Inflammatory macrophage (primary cell): ENCODE data around the gene DACH1.

Experiments used
- DNase-seq, 2 donors: peaks; one replicate each; pipeline ENCODE4 v3.0.0-alpha.2; 2020 to 2022

DACH1 gene

GRCh38 chr13:71577127-71577526 lies 289.9 kb downstream of the DACH1 start:
- no peak for DNase-seq

GRCh38 chr13:71576571-71576970 lies 290.4 kb downstream of the DACH1 start:
- DNase-seq: no peak

- DNase-seq: no peak
Observed at GRCh38 chr13:71546881-71547280, 320.1 kb downstream of the DACH1 start.

- no peak for DNase-seq
Observed at GRCh38 chr13:71540098-71540497, 326.9 kb downstream of the DACH1 start.

DNA sequence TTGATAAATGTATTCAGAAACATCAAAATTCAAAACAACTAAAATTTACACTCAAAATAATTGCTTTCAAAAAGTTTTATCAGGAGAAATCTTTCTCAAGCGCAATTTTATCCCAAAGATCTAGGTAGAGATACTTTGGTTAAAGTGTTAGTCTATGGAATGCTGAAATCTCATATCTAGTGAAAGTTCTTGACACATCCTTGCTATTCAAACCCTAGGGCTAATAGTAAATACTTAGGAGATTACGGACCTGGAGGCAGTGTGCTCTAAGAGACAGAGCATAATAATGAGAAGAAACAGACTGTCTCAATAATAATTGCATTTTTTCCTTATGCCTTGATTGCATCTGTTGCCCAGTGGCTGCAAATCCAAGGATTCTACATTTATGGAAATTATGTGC lies 330.8 kb downstream of the DACH1 start:
- no peak for DNase-seq

DNA sequence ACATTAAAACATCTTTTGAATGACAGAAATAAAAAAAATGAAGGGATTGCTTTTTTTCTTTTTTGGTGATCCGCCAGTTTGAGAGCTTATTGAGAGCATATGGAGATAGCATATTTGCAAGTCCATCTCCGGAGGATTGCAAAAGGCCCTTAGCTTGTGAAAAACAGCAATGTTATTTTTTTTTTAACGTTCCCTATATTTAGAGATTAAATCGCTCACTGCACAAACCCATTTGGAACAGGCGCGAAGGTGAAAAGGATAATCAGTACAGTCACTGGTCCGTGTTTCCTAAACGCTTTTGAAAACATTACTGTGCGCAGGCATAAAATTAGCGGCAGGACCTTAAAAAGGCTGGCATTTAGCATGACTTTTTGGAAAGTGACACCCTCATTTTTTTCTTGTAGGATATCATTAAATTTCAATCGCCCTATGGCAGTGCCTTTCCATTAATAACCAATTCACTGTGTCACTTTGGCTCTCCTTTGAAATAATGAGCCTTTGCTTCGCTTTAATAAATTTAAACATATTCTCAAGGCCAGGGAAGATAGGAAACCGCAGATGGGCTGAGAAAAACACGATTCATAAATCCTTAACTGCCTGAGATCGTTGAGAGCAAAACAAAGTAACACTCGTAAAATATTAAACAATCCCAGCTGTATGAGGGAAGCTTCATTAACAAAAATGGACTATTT lies 342.2 kb downstream of the DACH1 start:
- DNase-seq: no peak

DNA sequence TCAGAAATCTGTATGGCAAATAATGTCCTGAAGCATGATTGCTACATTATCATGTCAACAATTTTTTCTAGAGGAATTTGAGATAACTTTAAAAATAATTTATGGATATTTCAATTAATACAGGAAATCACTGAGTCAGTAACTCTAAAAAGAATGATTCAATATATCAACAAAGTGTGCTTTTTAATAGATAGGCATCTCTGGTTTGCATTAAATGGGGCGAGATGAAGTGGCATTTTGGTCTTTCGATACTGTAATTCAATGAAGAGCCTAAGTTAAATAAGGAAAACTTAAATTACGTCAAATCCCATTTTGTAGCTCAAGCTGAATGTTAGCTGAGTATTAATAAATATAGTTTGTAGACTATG lies 342.8 kb downstream of the DACH1 start:
- DNase-seq: no peak

GRCh38 chr13:71522941-71523526 lies 344.0 kb downstream of the DACH1 start:
- DNase-seq: no peak

DNA sequence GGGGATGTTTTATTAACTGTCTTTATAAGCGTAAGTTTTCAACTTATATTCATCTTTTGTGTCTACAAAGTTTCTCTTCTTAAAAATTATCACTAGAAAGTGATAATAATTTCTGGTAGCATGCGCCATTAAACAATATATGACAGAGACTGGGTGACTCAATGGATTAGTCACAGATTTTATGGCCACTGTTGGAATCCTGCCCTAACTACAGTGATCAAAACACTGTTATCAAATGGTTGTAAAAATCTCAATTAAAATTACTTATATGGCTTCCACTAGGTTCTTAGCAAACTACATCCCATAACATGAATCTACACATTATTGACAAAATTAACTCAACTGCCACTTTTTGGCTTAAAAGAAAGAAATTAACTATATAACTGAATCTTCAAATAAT lies 350.0 kb downstream of the DACH1 start:
- no peak for DNase-seq

DNA sequence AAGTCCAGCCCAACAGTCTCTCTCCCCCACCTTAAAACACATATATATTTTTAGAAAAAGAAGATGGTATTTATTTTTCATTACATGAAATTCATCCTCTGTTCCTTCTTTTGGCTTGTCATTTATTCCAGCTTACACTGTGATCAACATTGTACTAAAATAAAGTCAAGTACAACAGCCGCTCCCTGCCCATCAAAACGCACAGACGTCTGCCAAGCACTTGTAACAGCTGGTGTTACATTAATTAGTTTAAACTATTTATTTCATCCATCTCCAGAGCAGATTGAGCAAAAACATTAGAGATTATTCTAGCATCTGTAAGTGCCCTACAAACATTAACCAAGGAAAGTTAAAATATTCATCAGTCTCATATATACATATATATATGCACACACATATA lies 350.5 kb downstream of the DACH1 start:
- DNase-seq: no peak

DNA sequence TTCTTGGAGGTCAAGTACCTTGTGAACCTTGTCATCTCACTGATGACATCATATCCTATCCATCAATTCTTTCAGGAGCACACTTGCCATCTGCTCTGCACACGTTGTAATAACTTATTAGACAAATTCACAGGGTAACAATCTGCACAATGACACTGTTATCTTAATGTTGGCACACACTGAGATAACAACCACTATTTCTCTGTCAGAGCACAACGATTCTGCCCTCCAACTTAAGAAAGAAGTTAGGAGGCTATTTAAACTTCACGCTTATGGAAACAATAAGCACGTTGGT lies 351.3 kb downstream of the DACH1 start:
- DNase-seq: no peak

DNA sequence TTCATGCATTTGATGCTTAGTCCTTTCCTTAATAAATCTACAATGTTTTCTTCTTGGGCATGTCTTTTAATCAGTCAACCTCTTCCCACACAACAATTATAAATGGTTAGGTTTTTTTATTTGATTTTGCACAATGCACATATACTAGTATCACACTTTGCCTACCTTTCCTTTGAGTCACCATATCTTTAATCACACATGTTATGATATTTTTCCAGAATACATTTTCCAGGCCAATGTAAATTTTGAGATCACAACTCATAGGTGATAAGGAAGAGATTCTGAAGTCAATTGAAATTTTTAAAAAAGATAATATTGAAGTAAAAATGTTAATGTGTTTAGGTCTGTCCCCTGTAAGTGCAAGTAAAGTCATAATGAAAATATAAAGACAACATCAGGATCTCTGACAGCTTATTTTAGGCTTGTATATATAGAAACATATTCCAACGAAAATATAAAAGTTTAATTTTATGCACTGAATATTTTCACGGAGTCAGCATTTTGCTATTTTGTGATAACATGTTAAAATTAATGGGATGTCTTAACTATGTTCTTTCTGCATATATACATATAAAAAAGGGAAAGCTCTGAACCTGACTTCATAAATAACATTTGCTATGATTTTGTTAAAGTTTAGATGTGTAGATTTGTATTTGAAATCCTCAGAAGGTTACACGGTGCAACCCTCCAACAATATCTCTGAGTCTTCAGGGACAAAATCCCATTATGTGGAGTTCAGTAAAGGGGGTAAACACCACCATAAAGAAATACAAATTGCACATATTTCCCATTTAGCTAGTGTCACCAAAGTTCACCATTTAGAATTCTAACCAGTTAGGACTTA lies 351.9 kb downstream of the DACH1 start:
- no peak for DNase-seq

GRCh38 chr13:71513411-71514033 lies 353.5 kb downstream of the DACH1 start:
- DNase-seq: no peak

DNA sequence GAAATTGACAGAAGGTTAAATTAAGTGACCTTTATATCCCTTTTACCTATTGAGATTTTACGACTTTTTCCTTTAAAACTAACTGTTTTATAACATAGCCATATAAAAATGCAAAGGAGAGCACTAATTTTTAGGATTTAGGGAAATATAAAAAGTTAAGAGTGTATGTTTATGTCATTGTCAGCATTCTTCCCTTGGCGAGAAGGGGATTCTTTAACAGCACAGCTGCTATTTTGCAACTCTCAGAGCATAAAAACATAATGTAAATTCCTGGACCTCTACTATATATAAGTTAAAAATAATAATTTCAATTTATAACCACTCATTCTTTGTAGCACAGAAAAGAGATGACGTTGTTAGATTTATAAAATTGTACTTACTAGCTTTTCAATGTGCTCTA lies 363.2 kb downstream of the DACH1 start:
- DNase-seq: no peak

DNA sequence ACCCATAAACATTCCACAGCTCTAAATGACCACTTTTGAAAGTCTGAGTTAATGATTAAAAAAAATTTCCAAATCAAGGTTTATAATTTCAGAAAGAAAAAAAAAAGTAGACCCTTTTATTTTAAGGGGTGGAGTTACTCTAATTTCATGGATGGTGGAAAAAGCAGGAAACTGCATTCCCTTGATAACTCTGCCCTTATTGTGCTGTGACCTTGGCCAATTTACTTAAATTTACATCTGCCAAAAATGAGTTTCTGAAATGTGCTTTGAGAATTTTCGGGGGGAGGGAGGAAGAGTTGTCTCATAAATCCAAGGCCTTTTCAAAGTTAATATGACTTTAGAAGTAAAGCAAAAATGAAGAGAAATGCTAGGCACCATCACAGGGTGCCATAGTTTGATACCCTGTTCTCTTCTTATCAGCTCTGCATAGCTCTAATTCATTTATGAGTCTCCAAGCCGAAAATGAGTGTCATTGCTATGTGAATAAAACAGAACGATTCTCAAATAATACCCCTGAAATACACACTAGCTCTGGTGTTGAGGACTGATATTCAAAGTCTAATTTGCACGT lies 367.0 kb downstream of the DACH1 start:
- no peak for DNase-seq

DNA sequence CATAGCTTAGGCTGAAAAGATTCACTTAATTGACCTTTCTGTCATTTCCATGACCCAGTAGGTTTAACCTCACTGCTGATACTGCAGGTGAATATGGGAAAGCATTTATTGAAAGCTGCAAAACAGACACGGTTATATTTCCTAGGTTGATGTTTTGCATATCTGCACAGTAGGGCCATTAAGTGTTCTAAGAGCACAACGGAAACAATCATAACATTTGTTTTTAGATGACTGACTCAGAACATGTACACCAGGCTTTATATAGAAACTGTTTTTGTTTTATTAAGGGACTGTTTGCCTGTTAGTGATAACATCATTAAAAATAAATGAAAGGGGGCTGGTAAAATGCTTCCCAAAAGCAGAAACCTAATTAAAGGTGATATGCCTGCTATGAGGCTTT lies 367.8 kb downstream of the DACH1 start:
- DNase-seq: no peak

DNA sequence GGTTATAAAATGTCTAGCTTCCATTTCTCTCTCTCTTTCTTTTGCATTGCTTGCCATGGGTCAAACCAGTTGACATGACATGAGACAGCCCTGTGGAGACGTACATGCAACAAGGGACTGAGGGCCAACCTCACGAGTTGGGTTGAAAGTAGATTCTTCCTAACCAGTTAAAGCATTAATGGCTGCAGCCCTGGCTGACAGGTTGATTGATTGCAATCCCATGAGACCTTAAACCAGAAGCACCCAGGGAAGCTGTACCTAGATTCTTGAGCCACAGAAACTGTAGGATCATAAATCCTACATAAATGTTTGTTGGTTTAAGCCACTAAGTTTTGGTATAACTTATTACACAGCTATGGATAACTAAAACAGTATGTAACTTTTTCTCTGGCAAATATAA lies 373.8 kb downstream of the DACH1 start:
- DNase-seq: no peak

GRCh38 chr13:71492346-71492871 lies 374.6 kb downstream of the DACH1 start:
- DNase-seq: no peak

- DNase-seq: no peak
Observed at GRCh38 chr13:71491010-71491409, 376.0 kb downstream of the DACH1 start.

GRCh38 chr13:71489041-71489440 lies 378.0 kb downstream of the DACH1 start:
- no peak for DNase-seq

DNA sequence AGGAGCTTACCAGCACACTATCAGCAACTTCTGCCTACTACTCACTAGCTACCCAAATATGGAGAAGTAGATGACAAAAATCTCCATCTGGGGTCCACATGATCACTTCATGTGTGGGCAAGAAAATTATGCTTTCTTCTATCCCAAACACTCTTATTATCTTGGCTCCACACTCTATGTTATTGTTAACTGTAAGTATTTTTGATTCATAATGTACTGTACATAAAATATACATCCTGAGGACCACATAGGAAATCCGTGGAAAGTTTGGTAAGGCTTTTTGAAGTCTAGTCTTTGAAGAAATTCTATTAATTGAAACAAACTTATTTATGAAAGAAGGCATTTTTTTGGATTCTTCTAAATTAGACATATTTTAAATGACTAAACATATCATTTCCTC lies 378.8 kb downstream of the DACH1 start:
- no peak for DNase-seq

DNA sequence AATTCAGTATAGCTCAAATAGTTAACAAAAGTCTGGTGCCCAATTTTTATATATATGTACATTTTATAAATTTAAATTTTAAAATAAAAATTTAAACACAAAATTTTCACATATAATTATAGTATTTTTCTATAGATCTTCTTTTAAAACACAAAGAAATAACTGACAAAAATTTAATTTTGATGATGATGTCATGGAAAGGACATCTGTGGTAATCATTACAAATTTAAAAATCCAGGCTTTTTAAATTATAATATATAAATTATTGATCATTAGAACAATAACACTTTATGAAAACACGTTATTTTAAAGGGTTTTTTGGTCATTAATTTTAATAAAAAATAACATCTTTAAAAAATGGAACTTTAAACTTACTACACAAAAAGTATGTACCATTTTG lies 381.1 kb downstream of the DACH1 start:
- DNase-seq: no peak

- DNase-seq: no peak
Observed at GRCh38 chr13:71483733-71484132, 383.3 kb downstream of the DACH1 start.
